GM12865 (cell line): ENCODE measurements around the gene EEPD1.

Source experiments
- DNase-seq: peaks from one replicate; pipeline ENCODE4 v3.0.0; 2010; ENCODE audit warnings: low read depth
- H3K4me3 ChIP-seq: 2 replicates; pipeline ENCODE4 v1.5.1; 2011; ENCODE audit warnings: mild to moderate bottlenecking, low read depth, low read length, control low read depth
- TF ChIP-seq, protein P1 (sequence below): IDR thresholded peaks from 2 replicates; pipeline ENCODE4 v1.5.1; 2011; ENCODE audit warnings: low read length, control low read depth, low read depth, inconsistent platforms; ENCODE audit not compliant: insufficient read depth; ENCODE audit errors: missing control alignments

Gene EEPD1

DNA sequence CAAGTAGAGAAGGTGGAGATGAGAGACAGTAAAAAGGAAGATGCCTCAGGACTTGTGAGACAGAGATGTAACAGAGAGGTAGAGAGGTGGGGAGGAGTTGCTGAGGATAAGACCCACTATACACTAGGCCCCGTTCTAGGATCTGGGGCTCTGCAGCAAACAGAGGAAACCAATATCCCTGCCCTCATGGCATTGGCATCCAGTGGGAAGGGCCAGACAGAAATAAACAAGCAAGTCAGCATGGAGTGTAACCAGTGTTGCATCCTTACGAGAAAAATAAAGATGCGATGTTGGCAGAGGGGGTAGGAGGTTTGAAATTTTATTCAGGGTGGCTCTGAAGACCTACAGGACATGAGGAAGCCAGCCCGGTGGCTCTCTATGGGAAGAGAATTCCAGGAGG is 22.0 kb upstream of the EEPD1 start:
- DNase-seq = no peak
- no peak overlapping the region for H3K4me3 ChIP-seq
- TF ChIP-seq, protein P1, sequence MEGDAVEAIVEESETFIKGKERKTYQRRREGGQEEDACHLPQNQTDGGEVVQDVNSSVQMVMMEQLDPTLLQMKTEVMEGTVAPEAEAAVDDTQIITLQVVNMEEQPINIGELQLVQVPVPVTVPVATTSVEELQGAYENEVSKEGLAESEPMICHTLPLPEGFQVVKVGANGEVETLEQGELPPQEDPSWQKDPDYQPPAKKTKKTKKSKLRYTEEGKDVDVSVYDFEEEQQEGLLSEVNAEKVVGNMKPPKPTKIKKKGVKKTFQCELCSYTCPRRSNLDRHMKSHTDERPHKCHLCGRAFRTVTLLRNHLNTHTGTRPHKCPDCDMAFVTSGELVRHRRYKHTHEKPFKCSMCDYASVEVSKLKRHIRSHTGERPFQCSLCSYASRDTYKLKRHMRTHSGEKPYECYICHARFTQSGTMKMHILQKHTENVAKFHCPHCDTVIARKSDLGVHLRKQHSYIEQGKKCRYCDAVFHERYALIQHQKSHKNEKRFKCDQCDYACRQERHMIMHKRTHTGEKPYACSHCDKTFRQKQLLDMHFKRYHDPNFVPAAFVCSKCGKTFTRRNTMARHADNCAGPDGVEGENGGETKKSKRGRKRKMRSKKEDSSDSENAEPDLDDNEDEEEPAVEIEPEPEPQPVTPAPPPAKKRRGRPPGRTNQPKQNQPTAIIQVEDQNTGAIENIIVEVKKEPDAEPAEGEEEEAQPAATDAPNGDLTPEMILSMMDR = no peak

DNA sequence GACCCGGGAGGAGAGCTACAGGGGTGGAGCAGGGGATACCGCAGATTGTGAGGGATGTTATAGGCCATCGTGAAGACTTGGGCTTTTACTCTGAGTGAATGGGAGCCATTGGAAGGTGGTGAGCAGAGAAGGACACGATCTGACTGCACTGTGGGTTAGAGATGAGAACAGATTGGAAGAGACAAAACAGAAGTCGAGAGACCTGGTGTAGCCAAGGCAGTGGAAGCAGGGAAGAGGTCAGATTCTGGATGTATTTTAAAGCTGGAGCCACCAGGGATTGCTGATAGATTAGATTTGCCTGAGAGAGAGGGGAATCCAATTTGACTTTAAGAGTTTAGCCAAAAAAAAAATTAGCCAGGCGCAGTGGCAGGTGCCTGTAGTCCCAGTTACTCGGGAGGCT is 21.6 kb upstream of the EEPD1 start:
- H3K4me3 ChIP-seq = no peak overlapping the region
- TF ChIP-seq, protein P1 = no peak
- no peak for DNase-seq

DNA sequence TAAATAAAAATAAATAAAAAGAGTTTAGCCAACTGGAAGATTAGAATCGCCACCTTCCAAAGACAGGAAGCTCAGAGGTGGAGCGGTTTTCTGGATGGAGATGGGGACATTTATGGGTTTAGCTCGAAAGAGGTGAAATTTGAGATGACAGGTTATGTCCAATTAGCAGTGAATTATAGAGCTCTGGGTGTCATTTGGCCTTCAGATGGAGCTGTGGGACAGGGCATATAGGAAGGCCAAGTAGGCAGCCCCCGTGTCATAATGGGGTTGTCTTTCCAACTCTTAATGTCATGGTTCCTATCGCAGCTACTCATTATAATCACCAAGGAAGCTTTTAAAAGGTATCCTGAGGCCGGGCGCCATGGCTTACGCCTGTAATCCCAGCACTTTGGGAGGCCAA is 21.0 kb upstream of the EEPD1 start:
- TF ChIP-seq, protein P1 = no peak
- H3K4me3 ChIP-seq = no peak overlapping the region
- no peak for DNase-seq

DNA sequence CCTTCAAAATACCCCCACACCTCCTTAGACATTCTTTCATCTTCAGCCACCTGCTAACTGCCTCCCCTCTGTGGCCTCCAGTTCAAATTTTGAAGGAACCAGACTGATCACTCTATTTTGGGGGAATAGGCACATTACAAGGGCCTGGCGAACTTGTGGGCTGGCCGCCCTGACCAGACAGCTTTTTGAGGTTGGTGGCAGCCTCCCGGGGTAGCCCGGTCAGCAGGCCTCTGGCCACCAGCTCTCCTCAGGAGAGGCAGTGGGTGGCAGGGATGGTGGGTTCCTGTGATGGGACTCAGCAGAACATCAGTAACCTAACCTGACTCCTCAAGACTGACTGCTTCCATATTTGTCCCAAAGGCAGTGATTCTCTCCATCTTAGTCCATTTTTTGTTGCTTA is 17.4 kb upstream of the EEPD1 start:
- TF ChIP-seq, protein P1 = no peak
- DNase-seq = no peak
- no peak overlapping the region for H3K4me3 ChIP-seq

DNA sequence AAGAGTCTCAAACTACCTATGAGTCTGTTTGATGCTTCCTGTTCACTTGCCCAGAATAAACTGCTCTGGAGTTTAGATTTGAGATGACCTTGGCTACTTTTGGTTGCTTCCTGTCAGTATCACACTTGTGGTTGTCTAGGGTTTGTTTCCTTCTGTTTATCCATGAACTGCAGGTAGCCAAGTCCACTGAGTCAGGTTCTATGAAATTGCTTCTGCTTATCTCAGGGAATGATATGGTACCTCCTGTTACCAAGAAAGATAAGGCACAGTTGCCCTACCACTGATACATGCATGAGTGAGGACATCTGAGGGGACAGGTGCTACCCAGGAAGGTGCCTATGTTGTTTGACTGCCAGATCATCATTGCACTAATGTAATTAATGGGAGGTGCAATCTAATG is 15.8 kb upstream of the EEPD1 start:
- TF ChIP-seq, protein P1 = no peak
- H3K4me3 ChIP-seq = no peak overlapping the region
- DNase-seq = no peak

DNA sequence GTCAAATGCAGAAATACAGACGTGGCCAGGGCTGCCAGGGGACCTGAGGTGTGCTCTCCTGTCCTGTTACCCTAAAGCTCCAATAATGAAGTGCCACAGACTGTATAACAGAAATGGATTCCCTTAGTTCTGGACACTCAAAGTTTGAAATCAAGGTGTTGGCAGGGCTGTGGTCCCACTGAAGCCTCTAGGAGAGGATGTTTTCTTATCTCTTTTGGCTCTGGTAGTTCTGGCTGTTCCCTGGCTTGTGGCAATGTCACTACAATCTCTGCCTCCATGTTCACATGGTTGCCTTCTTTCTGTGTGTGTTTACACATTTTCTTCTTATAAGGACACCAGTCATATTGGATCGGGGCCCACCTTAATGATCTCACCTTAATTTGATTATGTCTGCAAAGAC is 15.3 kb upstream of the EEPD1 start:
- DNase-seq = no peak
- TF ChIP-seq, protein P1 = no peak
- H3K4me3 ChIP-seq = no peak overlapping the region

DNA sequence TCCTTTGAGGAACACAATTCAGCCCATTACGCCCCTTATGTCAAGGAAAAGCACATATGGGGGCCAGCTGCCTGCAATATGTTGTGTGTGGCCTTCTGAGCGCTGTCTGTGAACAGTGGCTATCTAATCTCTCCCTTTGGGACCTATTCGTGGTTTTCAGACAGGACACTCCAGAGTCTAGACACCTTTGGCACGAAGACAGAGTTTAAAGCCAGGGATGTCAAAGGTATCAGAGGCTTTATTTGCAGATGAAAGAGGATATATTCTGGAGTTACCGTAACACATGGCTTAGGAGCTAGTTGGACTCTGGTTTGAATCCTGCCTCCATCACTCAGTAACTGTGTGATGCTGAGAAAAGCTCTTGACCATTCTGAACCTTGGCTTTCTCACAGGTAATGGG is 14.8 kb upstream of the EEPD1 start:
- H3K4me3 ChIP-seq = no peak overlapping the region
- TF ChIP-seq, protein P1 = no peak
- DNase-seq = no peak
